ENCODE data around the gene ZKSCAN2.

ZKSCAN2 gene

GRCh38 chr16:25194273-25194878 is 63.3 kb downstream of the ZKSCAN2 start:
- no peak overlapping the region for H3K14ac ChIP-seq (ENCODE audit: low read length)
- H4K8ac ChIP-seq (ENCODE audit: low read depth, low read length): no peak overlapping the region
- H3K27ac ChIP-seq (replicated peaks; ENCODE audit: low read length): no peak overlapping the region
- H2BK120ac ChIP-seq (ENCODE audit: low read depth, low read length): no peak overlapping the region
- H3K4me1 ChIP-seq (ENCODE audit: control insufficient read depth in 2 of 2, insufficient read depth in 1 of 2, low read depth in 1 of 2, low read length in 2 of 2): no peaks in the 10 kb centered on the region
- H3K23ac ChIP-seq (ENCODE audit: low read depth, low read length, poor library complexity): no peak overlapping the region
- H3K27me3 ChIP-seq (ENCODE audit: control insufficient read depth in 3 of 3, insufficient read depth in 3 of 3, low read depth in 1 of 3, low read length in 3 of 3): no peaks in the 10 kb centered on the region
- no peak overlapping the region for H2BK5ac ChIP-seq (ENCODE audit: low read length)
- DNase-seq (ENCODE audit: low spot score): no peak
- H3K18ac ChIP-seq (ENCODE audit: low read length): no peak overlapping the region
- H3K4me2 ChIP-seq (ENCODE audit: insufficient read depth, low read length, poor library complexity, severe bottlenecking): no peak overlapping the region
- no peaks in the 10 kb centered on the region for H3K79me1 ChIP-seq (ENCODE audit: low read depth, low read length)
- no peak overlapping the region for H2BK15ac ChIP-seq (ENCODE audit: low read length)
- H4K91ac ChIP-seq (ENCODE audit: low read depth, low read length, poor library complexity): no peak overlapping the region
- no peak overlapping the region for H3K9ac ChIP-seq (ENCODE audit: low read depth, low read length, poor library complexity)
- no peak overlapping the region for H2AK5ac ChIP-seq (ENCODE audit: low read depth, low read length)
- no peak overlapping the region for H2BK12ac ChIP-seq (ENCODE audit: low read length)
- no peaks in the 10 kb centered on the region for H3K9me3 ChIP-seq (replicated peaks in 1 of 2; ENCODE audit: control insufficient read depth in 2 of 2, insufficient read depth in 1 of 2, low read depth in 1 of 2, low read length in 2 of 2)
- no peak overlapping the region for H3K4me3 ChIP-seq (ENCODE audit: low read length in 2 of 2)
- H2AFZ ChIP-seq (ENCODE audit: low read length): no peak overlapping the region
- WGBS, 2 donors (ENCODE audit: extremely low coverage in 2 of 2, insufficient read length in 2 of 2, insufficient replicate concordance in 1 of 2): no CpG with 5 or more reads among the region's 7 CpGs
- no peak overlapping the region for H3K4ac ChIP-seq (ENCODE audit: low read length)
- no peaks in the 10 kb centered on the region for H3K36me3 ChIP-seq (replicated peaks in 1 of 2; ENCODE audit: control insufficient read depth in 2 of 2, insufficient read depth in 2 of 2, low read length in 2 of 2)

- no peak overlapping the region for H2AK5ac ChIP-seq (ENCODE audit: low read depth, low read length)
- no CpG with 5 or more reads among the region's 6 CpGs for WGBS, 2 donors (ENCODE audit: extremely low coverage in 2 of 2, insufficient read length in 2 of 2, insufficient replicate concordance in 1 of 2)
Measured at GRCh38 chr16:25192096-25192495, 65.5 kb downstream of the ZKSCAN2 start.

GRCh38 chr16:25189305-25189704 is 68.3 kb downstream of the ZKSCAN2 start:
- H3K9ac ChIP-seq (ENCODE audit: low read depth, low read length, poor library complexity): no peak overlapping the region
- no peak overlapping the region for H3K18ac ChIP-seq (ENCODE audit: low read length)
- H3K14ac ChIP-seq (ENCODE audit: low read length): no peak overlapping the region
- H3K4me2 ChIP-seq (ENCODE audit: insufficient read depth, low read length, poor library complexity, severe bottlenecking): no peak overlapping the region
- no peak for DNase-seq (ENCODE audit: low spot score)
- no peak overlapping the region for H2AK5ac ChIP-seq (ENCODE audit: low read depth, low read length)
- H3K9me3 ChIP-seq (replicated peaks in 1 of 2; ENCODE audit: control insufficient read depth in 2 of 2, insufficient read depth in 1 of 2, low read depth in 1 of 2, low read length in 2 of 2): no peaks in the 10 kb centered on the region
- H4K8ac ChIP-seq (ENCODE audit: low read depth, low read length): no peak overlapping the region
- no peak overlapping the region for H4K91ac ChIP-seq (ENCODE audit: low read depth, low read length, poor library complexity)
- no peak overlapping the region for H2BK12ac ChIP-seq (ENCODE audit: low read length)
- H2BK15ac ChIP-seq (ENCODE audit: low read length): no peak overlapping the region
- H3K36me3 ChIP-seq (replicated peaks in 1 of 2; ENCODE audit: control insufficient read depth in 2 of 2, insufficient read depth in 2 of 2, low read length in 2 of 2): no peaks in the 10 kb centered on the region
- H2BK120ac ChIP-seq (ENCODE audit: low read depth, low read length): no peak overlapping the region
- H2AFZ ChIP-seq (ENCODE audit: low read length): no peak overlapping the region
- WGBS, 2 donors (ENCODE audit: extremely low coverage in 2 of 2, insufficient read length in 2 of 2, insufficient replicate concordance in 1 of 2): no CpG with 5 or more reads among the region's 6 CpGs
- H3K4me3 ChIP-seq (ENCODE audit: low read length in 2 of 2): no peak overlapping the region
- H3K27ac ChIP-seq (replicated peaks; ENCODE audit: low read length): no peak overlapping the region
- no peak overlapping the region for H2BK5ac ChIP-seq (ENCODE audit: low read length)
- no peaks in the 10 kb centered on the region for H3K79me1 ChIP-seq (ENCODE audit: low read depth, low read length)
- H3K4me1 ChIP-seq (ENCODE audit: control insufficient read depth in 2 of 2, insufficient read depth in 1 of 2, low read depth in 1 of 2, low read length in 2 of 2): no peaks in the 10 kb centered on the region
- no peaks in the 10 kb centered on the region for H3K27me3 ChIP-seq (ENCODE audit: control insufficient read depth in 3 of 3, insufficient read depth in 3 of 3, low read depth in 1 of 3, low read length in 3 of 3)
- H3K4ac ChIP-seq (ENCODE audit: low read length): no peak overlapping the region
- H3K23ac ChIP-seq (ENCODE audit: low read depth, low read length, poor library complexity): no peak overlapping the region

More at GRCh38 chr16:25192096-25192495, 65.5 kb downstream of the ZKSCAN2 start:
- Histone ChIP-seq H4K8ac (ENCODE audit: low read depth, low read length) (no peak overlapping the region), H3K4me3 (ENCODE audit: low read length in 2 of 2) (no peak overlapping the region), H3K9ac (ENCODE audit: low read depth, low read length, poor library complexity) (no peak overlapping the region), H3K79me1 (ENCODE audit: low read depth, low read length) (no peaks in the 10 kb centered on the region), H3K36me3 (replicated peaks in 1 of 2; ENCODE audit: control insufficient read depth in 2 of 2, insufficient read depth in 2 of 2, low read length in 2 of 2) (no peaks in the 10 kb centered on the region), H3K23ac (ENCODE audit: low read depth, low read length, poor library complexity) (no peak overlapping the region), H2BK5ac (ENCODE audit: low read length) (no peak overlapping the region), H3K27ac (replicated peaks; ENCODE audit: low read length) (no peak overlapping the region), H2AFZ (ENCODE audit: low read length) (no peak overlapping the region), H4K91ac (ENCODE audit: low read depth, low read length, poor library complexity) (no peak overlapping the region), H2BK120ac (ENCODE audit: low read depth, low read length) (no peak overlapping the region), H3K9me3 (replicated peaks in 1 of 2; ENCODE audit: control insufficient read depth in 2 of 2, insufficient read depth in 1 of 2, low read depth in 1 of 2, low read length in 2 of 2) (no peaks in the 10 kb centered on the region), H3K14ac (ENCODE audit: low read length) (no peak overlapping the region), H3K4ac (ENCODE audit: low read length) (no peak overlapping the region), H3K27me3 (ENCODE audit: control insufficient read depth in 3 of 3, insufficient read depth in 3 of 3, low read depth in 1 of 3, low read length in 3 of 3) (no peaks in the 10 kb centered on the region), H3K4me1 (ENCODE audit: control insufficient read depth in 2 of 2, insufficient read depth in 1 of 2, low read depth in 1 of 2, low read length in 2 of 2) (no peaks in the 10 kb centered on the region), H3K4me2 (ENCODE audit: insufficient read depth, low read length, poor library complexity, severe bottlenecking) (no peak overlapping the region), H3K18ac (ENCODE audit: low read length) (no peak overlapping the region), H2BK12ac (ENCODE audit: low read length) (no peak overlapping the region), H2BK15ac (ENCODE audit: low read length) (no peak overlapping the region)
- no peak for DNase-seq (ENCODE audit: low spot score)

GRCh38 chr16:25187491-25187795 is 70.2 kb downstream of the ZKSCAN2 start:
- Histone ChIP-seq H3K14ac (ENCODE audit: low read length) (no peak overlapping the region), H3K4me1 (ENCODE audit: control insufficient read depth in 2 of 2, insufficient read depth in 1 of 2, low read depth in 1 of 2, low read length in 2 of 2) (no peaks in the 10 kb centered on the region), H4K91ac (ENCODE audit: low read depth, low read length, poor library complexity) (no peak overlapping the region), H2BK5ac (ENCODE audit: low read length) (no peak overlapping the region), H3K18ac (ENCODE audit: low read length) (no peak overlapping the region), H2BK12ac (ENCODE audit: low read length) (no peak overlapping the region), H3K9ac (ENCODE audit: low read depth, low read length, poor library complexity) (no peak overlapping the region), H3K9me3 (replicated peaks in 1 of 2; ENCODE audit: control insufficient read depth in 2 of 2, insufficient read depth in 1 of 2, low read depth in 1 of 2, low read length in 2 of 2) (no peaks in the 10 kb centered on the region), H3K79me1 (ENCODE audit: low read depth, low read length) (no peaks in the 10 kb centered on the region), H3K4me3 (ENCODE audit: low read length in 2 of 2) (no peak overlapping the region), H3K27ac (replicated peaks; ENCODE audit: low read length) (no peak overlapping the region), H3K27me3 (ENCODE audit: control insufficient read depth in 3 of 3, insufficient read depth in 3 of 3, low read depth in 1 of 3, low read length in 3 of 3) (no peaks in the 10 kb centered on the region), H3K4ac (ENCODE audit: low read length) (no peak overlapping the region), H2AFZ (ENCODE audit: low read length) (no peak overlapping the region), H2BK120ac (ENCODE audit: low read depth, low read length) (no peak overlapping the region), H2BK15ac (ENCODE audit: low read length) (no peak overlapping the region), H3K23ac (ENCODE audit: low read depth, low read length, poor library complexity) (no peak overlapping the region), H4K8ac (ENCODE audit: low read depth, low read length) (no peak overlapping the region), H3K4me2 (ENCODE audit: insufficient read depth, low read length, poor library complexity, severe bottlenecking) (no peak overlapping the region), H3K36me3 (replicated peaks in 1 of 2; ENCODE audit: control insufficient read depth in 2 of 2, insufficient read depth in 2 of 2, low read length in 2 of 2) (no peaks in the 10 kb centered on the region), H2AK5ac (ENCODE audit: low read depth, low read length) (no peak overlapping the region)
- DNase-seq (ENCODE audit: low spot score): no peak
- WGBS, 2 donors (ENCODE audit: extremely low coverage in 2 of 2, insufficient read length in 2 of 2, insufficient replicate concordance in 1 of 2): no CpG with 5 or more reads among the region's 3 CpGs
